Suprapubic skin (tissue), 4 donors: Measurements from ENCODE around the gene RRP12.

ENCODE experiments used
- EP300 ChIP-seq: sonication (generic); formaldehyde crosslinking; IDR thresholded peaks from one replicate; pipeline ENCODE4 v1.6.1; 2017; ENCODE audit warnings: antibody characterized with exemption
- POLR2A ChIP-seq, 2 donors: fragments of 450-650 bp; IDR thresholded peaks; one replicate each; pipeline ENCODE4 v1.6.1; 2017; ENCODE audit warnings: antibody characterized with exemption in 2 of 2, mild to moderate bottlenecking in 2 of 2, moderate library complexity in 2 of 2
- POLR2AphosphoS5 ChIP-seq, 3 donors: sonication (generic); formaldehyde crosslinking; IDR thresholded peaks; one replicate each; pipeline ENCODE4 v1.6.1; 2017; ENCODE audit warnings: antibody characterized with exemption in 3 of 3
- TF ChIP-seq, protein P1 (sequence below), 2 donors: fragments of 200-600 bp in 1 of 2; fragments of 450-650 bp in 1 of 2; sonication (generic) in 1 of 2; IDR thresholded peaks; one replicate each; pipeline ENCODE4 v1.5.1; 2016 to 2019; ENCODE audit warnings: antibody characterized with exemption in 2 of 2, mild to moderate bottlenecking in 1 of 2, moderate library complexity in 1 of 2

DNA sequence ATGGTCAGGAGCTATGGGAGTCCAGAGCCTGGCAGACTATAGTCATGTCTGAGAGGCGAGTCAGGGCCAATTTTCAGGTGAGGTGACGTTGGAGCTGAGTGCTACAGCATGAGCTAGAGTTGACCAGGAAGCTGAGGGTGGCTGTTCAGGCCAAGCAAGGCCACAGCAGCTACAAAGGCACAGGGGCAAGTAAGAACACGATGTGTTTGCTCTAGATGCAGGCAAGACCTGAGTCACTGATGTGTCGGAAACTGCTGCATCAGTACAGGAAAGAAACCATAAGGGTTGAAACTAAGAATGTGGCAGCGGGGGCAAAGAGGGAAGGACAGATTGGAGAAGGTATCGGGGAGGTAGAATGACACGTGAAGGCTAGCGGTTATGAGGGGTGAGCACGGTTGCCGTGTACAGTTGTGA is 11.8 kb upstream of the RRP12 start:
- TF ChIP-seq EP300: no peak
- TF ChIP-seq POLR2A (IDR thresholded peaks at IDR 0.05): no peak
- TF ChIP-seq, protein P1, sequence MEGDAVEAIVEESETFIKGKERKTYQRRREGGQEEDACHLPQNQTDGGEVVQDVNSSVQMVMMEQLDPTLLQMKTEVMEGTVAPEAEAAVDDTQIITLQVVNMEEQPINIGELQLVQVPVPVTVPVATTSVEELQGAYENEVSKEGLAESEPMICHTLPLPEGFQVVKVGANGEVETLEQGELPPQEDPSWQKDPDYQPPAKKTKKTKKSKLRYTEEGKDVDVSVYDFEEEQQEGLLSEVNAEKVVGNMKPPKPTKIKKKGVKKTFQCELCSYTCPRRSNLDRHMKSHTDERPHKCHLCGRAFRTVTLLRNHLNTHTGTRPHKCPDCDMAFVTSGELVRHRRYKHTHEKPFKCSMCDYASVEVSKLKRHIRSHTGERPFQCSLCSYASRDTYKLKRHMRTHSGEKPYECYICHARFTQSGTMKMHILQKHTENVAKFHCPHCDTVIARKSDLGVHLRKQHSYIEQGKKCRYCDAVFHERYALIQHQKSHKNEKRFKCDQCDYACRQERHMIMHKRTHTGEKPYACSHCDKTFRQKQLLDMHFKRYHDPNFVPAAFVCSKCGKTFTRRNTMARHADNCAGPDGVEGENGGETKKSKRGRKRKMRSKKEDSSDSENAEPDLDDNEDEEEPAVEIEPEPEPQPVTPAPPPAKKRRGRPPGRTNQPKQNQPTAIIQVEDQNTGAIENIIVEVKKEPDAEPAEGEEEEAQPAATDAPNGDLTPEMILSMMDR (IDR thresholded peaks at IDR 0.05): no peak
- no peak for TF ChIP-seq POLR2AphosphoS5 (IDR thresholded peaks at IDR 0.05)
